B cell (primary cell): ENCODE measurements around the gene FMN2. TPM values are rescaled to one million over a fixed set of nuclear protein-coding genes. Genes with fewer than 3 reads are reported as not detected.

Experiments used
- ATAC-seq: fragments of 200-7000 bp; cut with Tn5 transposase; one replicate; pipeline ENCODE4 v1.10.0; 2021; ENCODE audit warnings: low read depth, mild to moderate bottlenecking, moderate number of reproducible peaks, moderate library complexity
- CTCF ChIA-PET: fragments of 350-600 bp; sonication (Branson Sonifier 250); formaldehyde crosslinking; loops from one replicate; lab custom pipeline; 2021; ENCODE audit warnings: antibody characterized with exemption, inconsistent platforms; lab: Charles Lee
- POLR2A ChIA-PET: fragments of 350-600 bp; sonication (Branson Sonifier 250); formaldehyde crosslinking; loops from one replicate; lab custom pipeline; 2021; ENCODE audit warnings: antibody characterized with exemption; lab: Charles Lee
- DNase-seq: peaks from one replicate; pipeline ENCODE4 v3.0.0; 2013
- H2AFZ ChIP-seq: 2 replicates; pipeline ENCODE4 v1.6.1; 2012; ENCODE audit warnings: mild to moderate bottlenecking, low read depth, low read length; ENCODE audit not compliant: insufficient read depth, poor library complexity, severe bottlenecking
- H3K27ac ChIP-seq, 2 donors: 1 replicate in 1 of 2; 2 replicates in 1 of 2; pipeline ENCODE4 v1.5.1; 2012 to 2013; ENCODE audit warnings: low read length in 2 of 2, mild to moderate bottlenecking in 2 of 2, moderate library complexity in 1 of 2
- H3K27me3 ChIP-seq, 4 experiments: fragments of 200-600 bp in 1 of 4; sonication (generic) in 1 of 4; replicated peaks in 1 of 4; 1 replicate in 2 of 4; 2 replicates in 2 of 4; pipeline versions ENCODE4 v1.6.1 to v1.7.0; 2013 to 2016; ENCODE audit warnings: low read length in 3 of 4, mild to moderate bottlenecking in 2 of 4, mixed read lengths in 1 of 4, moderate library complexity in 1 of 4; ENCODE audit not compliant: insufficient read depth in 4 of 4, control insufficient read depth in 3 of 4; ENCODE audit errors: control extremely low read depth in 1 of 4
- H3K36me3 ChIP-seq, 2 experiments: replicated peaks in 1 of 2; 1 replicate in 1 of 2; 2 replicates in 1 of 2; pipeline versions ENCODE4 v1.6.1 to v1.7.1; 2013; ENCODE audit warnings: low read length in 1 of 2; ENCODE audit not compliant: insufficient read depth in 2 of 2, control insufficient read depth in 1 of 2; ENCODE audit errors: control extremely low read depth in 1 of 2, extremely low read depth in 1 of 2
- H3K4me1 ChIP-seq, 2 donors: fragments of 200-600 bp in 1 of 2; sonication (generic) in 1 of 2; 1 replicate in 1 of 2; 2 replicates in 1 of 2; pipeline versions ENCODE4 v1.5.1 to v1.6.1; 2013 to 2017; ENCODE audit warnings: low read length in 2 of 2; ENCODE audit not compliant: control insufficient read depth in 2 of 2, insufficient read depth in 2 of 2
- H3K4me2 ChIP-seq: replicated peaks from 2 replicates; pipeline ENCODE3; 2012; ENCODE audit warnings: mild to moderate bottlenecking, low read depth, low read length; ENCODE audit not compliant: poor library complexity, severe bottlenecking
- H3K4me3 ChIP-seq, 5 experiments: fragments of 200-600 bp in 1 of 5; sonication (generic) in 1 of 5; 1 replicate in 3 of 5; 2 replicates in 2 of 5; pipeline versions ENCODE4 v1.5.1 to v1.7.0; 2011 to 2016; ENCODE audit warnings: low read length in 4 of 5, mild to moderate bottlenecking in 4 of 5, low read depth in 2 of 5, control low read depth in 1 of 5, moderate library complexity in 1 of 5; ENCODE audit not compliant: insufficient read depth in 1 of 5; ENCODE audit errors: control extremely low read depth in 1 of 5, extremely low read depth in 1 of 5
- H3K79me2 ChIP-seq: fragments of 200-600 bp; sonication (generic); one replicate; pipeline ENCODE4 v1.6.0; 2016; ENCODE audit warnings: low read length; ENCODE audit not compliant: control insufficient read depth, insufficient read depth
- H3K9ac ChIP-seq: fragments of 200-600 bp; sonication (generic); 2 replicates; pipeline ENCODE4 v1.6.1; 2017; ENCODE audit warnings: mild to moderate bottlenecking, low read length, moderate library complexity
- H3K9me3 ChIP-seq, 3 donors: one replicate each; pipeline versions ENCODE4 v1.6.1 to v1.7.1; 2013; ENCODE audit warnings: low read length in 2 of 3; ENCODE audit not compliant: control insufficient read depth in 2 of 3, insufficient read depth in 1 of 3; ENCODE audit errors: control extremely low read depth in 1 of 3
- H4K20me1 ChIP-seq: 2 replicates; pipeline ENCODE4 v1.6.0; 2012; ENCODE audit warnings: mild to moderate bottlenecking, low read length; ENCODE audit not compliant: insufficient read depth, control insufficient read depth, poor library complexity, severe bottlenecking
- H3K27ac Mint-ChIP-seq: one replicate; pipeline ENCODE4 v1.8.0; 2021; ENCODE audit warnings: mixed read lengths
- H3K27me3 Mint-ChIP-seq: one replicate; pipeline ENCODE4 v1.8.0; 2021; ENCODE audit warnings: mixed read lengths
- H3K4me1 Mint-ChIP-seq: one replicate; pipeline ENCODE4 v1.8.0; 2021; ENCODE audit warnings: mixed read lengths
- H3K4me3 Mint-ChIP-seq: one replicate; pipeline ENCODE4 v1.8.0; 2021; ENCODE audit warnings: mixed read lengths
- H3K9me3 Mint-ChIP-seq: one replicate; pipeline ENCODE4 v1.8.0; 2022; ENCODE audit warnings: mixed read lengths; ENCODE audit not compliant: insufficient read depth
- CTCF ChIP-seq: fragments of 200-600 bp; IDR thresholded peaks from one replicate; pipeline ENCODE4 v1.8.0; 2022; ENCODE audit warnings: antibody characterized with exemption, mild to moderate bottlenecking
- EZH2 ChIP-seq: IDR thresholded peaks from 2 replicates; pipeline ENCODE4 v1.6.1; 2012; ENCODE audit warnings: borderline replicate concordance, low read depth, mild to moderate bottlenecking, moderate library complexity, low read length; ENCODE audit not compliant: insufficient read depth, poor library complexity, severe bottlenecking
- WGBS: methylation state at CpG from one replicate; pipeline ENCODE4 v1.1.5; 2013; ENCODE audit warnings: missing lambda C conversion rate; ENCODE audit not compliant: insufficient coverage; 5-methylcytosine and 5-hydroxymethylcytosine counted together
- intact Hi-C: fragments of 100-400 bp; cut with micrococcal nuclease; formaldehyde crosslinking; loops from one replicate; pipeline ENCODE4 v1.10.0; 2022
- polyA plus RNA-seq: library from polyadenylated mRNA; depleted of rRNA; stranded (reverse); fragments of >200 nt; gene quantifications from 2 replicates; pipeline ENCODE4 v1.2.3, GENCODE V29; 2012
- total RNA-seq, 2 donors: library from RNA; stranded (reverse); fragments of 120-200 nt in 1 of 2; gene quantifications; 1 replicate in 1 of 2; 2 replicates in 1 of 2; pipeline versions ENCODE4 v1.2.3 to v1.2.4, GENCODE V29; 2013 to 2022

The FMN2 gene
- total and polyA plus RNA-seq, 2 donors (not counting 1 experiment from before 2014, with no cell fraction given) = not detected

- H3K4me1 ChIP-seq = no peaks in the 10 kb centered on the region
- ATAC-seq = no peak
- H3K9ac ChIP-seq = no peak overlapping the region
- DNase-seq = no peak
- H3K9me3 ChIP-seq = no peaks in the 10 kb centered on the region
- H3K79me2 ChIP-seq = no peaks in the 10 kb centered on the region
- WGBS = 94% methylated on average over 4 of the region's 6 CpGs
- no peak overlapping the region for H2AFZ ChIP-seq
- H3K4me3 Mint-ChIP-seq = no peak overlapping the region
- no peak overlapping the region for H3K27ac ChIP-seq
- H3K36me3 ChIP-seq = no peaks in the 10 kb centered on the region
- no peaks in the 10 kb centered on the region for H3K27me3 Mint-ChIP-seq
- no peak overlapping the region for H3K27ac Mint-ChIP-seq
- no peak overlapping the region for H3K4me2 ChIP-seq
- intact Hi-C loops = no loop called here
- no peaks in the 10 kb centered on the region for H3K27me3 ChIP-seq
- TF ChIP-seq CTCF (no peak), EZH2 (no peak)
- H4K20me1 ChIP-seq = no peaks in the 10 kb centered on the region
- CTCF ChIA-PET = no interaction called here
- H3K9me3 Mint-ChIP-seq = no peaks in the 10 kb centered on the region
- POLR2A ChIA-PET = no interaction called here
- H3K4me1 Mint-ChIP-seq = no peaks in the 10 kb centered on the region
- H3K4me3 ChIP-seq = no peak overlapping the region
These were observed 237.8 kb downstream of the FMN2 start for GRCh38 chr1:240329443-240329842.

- Mint-ChIP-seq H3K9me3 (no peaks in the 10 kb centered on the region), H3K27ac (no peak overlapping the region), H3K4me1 (no peaks in the 10 kb centered on the region), H3K4me3 (no peak overlapping the region), H3K27me3 (no peaks in the 10 kb centered on the region)
- Histone ChIP-seq H3K4me1 (no peaks in the 10 kb centered on the region), H3K27me3 (no peaks in the 10 kb centered on the region), H3K9me3 (no peaks in the 10 kb centered on the region), H3K79me2 (no peaks in the 10 kb centered on the region), H3K4me3 (no peak overlapping the region), H3K36me3 (no peaks in the 10 kb centered on the region), H4K20me1 (no peaks in the 10 kb centered on the region), H2AFZ (no peak overlapping the region), H3K9ac (no peak overlapping the region), H3K4me2 (no peak overlapping the region), H3K27ac (no peak overlapping the region)
- POLR2A ChIA-PET = no interaction called here
- WGBS = no CpG with 5 or more reads among the region's 3 CpGs
- no peak for TF ChIP-seq CTCF
- TF ChIP-seq EZH2 = no peak
- CTCF ChIA-PET = no interaction called here
- intact Hi-C loops = no loop called here
- ATAC-seq (no peak), DNase-seq (no peak)
These were observed 241.0 kb downstream of the FMN2 start for GRCh38 chr1:240332672-240333071.
